ENCODE results near the gene MTCP1. TPM values are rescaled to one million over a fixed set of nuclear protein-coding genes. Genes with fewer than 3 reads are reported as not detected.

Gene MTCP1
- total and polyA plus RNA-seq, 2 experiments from 2014 or later = 0.83 to 17.7 TPM

DNA sequence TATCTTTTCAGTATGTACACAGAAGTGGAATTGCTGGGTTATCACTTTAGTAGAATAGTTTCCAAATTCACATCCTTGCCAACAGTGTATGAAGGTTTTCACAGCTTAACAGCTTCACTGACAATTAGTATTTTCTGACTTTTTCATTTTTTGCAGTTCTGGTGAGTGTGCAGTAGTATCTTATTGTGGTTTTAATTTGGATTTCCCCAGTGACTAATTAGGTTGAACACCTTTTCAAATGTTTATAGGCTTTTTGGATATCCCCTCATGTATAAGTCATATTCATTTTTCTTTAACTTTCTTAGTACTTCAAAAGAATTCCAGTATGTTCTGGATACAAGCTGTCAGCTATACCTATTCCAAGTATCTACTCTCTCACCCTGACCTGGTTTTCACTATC lies 37.5 kb upstream of the MTCP1 start (continued):
- TF ChIP-seq, protein P1, sequence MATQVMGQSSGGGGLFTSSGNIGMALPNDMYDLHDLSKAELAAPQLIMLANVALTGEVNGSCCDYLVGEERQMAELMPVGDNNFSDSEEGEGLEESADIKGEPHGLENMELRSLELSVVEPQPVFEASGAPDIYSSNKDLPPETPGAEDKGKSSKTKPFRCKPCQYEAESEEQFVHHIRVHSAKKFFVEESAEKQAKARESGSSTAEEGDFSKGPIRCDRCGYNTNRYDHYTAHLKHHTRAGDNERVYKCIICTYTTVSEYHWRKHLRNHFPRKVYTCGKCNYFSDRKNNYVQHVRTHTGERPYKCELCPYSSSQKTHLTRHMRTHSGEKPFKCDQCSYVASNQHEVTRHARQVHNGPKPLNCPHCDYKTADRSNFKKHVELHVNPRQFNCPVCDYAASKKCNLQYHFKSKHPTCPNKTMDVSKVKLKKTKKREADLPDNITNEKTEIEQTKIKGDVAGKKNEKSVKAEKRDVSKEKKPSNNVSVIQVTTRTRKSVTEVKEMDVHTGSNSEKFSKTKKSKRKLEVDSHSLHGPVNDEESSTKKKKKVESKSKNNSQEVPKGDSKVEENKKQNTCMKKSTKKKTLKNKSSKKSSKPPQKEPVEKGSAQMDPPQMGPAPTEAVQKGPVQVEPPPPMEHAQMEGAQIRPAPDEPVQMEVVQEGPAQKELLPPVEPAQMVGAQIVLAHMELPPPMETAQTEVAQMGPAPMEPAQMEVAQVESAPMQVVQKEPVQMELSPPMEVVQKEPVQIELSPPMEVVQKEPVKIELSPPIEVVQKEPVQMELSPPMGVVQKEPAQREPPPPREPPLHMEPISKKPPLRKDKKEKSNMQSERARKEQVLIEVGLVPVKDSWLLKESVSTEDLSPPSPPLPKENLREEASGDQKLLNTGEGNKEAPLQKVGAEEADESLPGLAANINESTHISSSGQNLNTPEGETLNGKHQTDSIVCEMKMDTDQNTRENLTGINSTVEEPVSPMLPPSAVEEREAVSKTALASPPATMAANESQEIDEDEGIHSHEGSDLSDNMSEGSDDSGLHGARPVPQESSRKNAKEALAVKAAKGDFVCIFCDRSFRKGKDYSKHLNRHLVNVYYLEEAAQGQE (IDR thresholded peaks at IDR 0.05; ENCODE audit: unreplicated experiment) = no peak
- TF ChIP-seq CTCF (conservative IDR thresholded peaks at IDR 0.05; ENCODE audit: low read depth in 2 of 2) = no peak

DNA sequence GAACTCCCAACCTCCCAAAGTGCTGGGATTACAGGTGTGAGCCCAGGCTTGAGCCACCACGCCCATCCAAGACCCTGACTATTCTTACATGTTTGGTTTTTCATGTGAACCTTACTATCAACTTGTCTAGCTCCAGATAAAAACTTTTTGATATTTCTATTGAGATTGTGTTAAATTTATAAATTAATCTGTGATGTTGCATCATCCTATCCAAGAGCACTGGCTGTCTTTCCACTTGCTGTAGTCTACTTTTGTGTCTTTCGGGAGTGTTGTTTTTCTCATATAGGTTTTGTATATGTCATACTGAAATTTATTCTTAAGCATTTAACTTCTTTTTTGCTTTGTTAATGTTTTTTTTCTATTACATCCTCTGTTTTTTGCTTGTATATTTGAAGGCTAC lies 35.0 kb upstream of the MTCP1 start:
- H3K9me2 ChIP-seq (ENCODE audit: insufficient read depth) = no peaks in the 10 kb centered on the region
- DNase-seq (ENCODE audit: low spot score) (no peak), ATAC-seq (no peak)
- no peaks in the 10 kb centered on the region for H3K27me3 ChIP-seq (ENCODE audit: insufficient read depth)
- no peak overlapping the region for H3K4me2 ChIP-seq
- no peaks in the 10 kb centered on the region for H3K36me3 ChIP-seq (ENCODE audit: insufficient read depth)
- H3K27me3 Mint-ChIP-seq (ENCODE audit: insufficient read depth, low read depth, poor library complexity) = no peaks in the 10 kb centered on the region
- H3K4me3 ChIP-seq = no peak overlapping the region
- H3K4me3 Mint-ChIP-seq = no peak overlapping the region
- H3K27ac Mint-ChIP-seq = no peak overlapping the region
- H3K4me1 ChIP-seq (ENCODE audit: insufficient read depth) = no peaks in the 10 kb centered on the region
- H3K9me3 Mint-ChIP-seq = no peaks in the 10 kb centered on the region
- no peak overlapping the region for H3K27ac ChIP-seq (ENCODE audit: low read depth)
- no peaks in the 10 kb centered on the region for H3F3A ChIP-seq (replicated peaks; ENCODE audit: low read depth)
- H4K20me1 ChIP-seq (replicated peaks; ENCODE audit: insufficient read depth) = no peaks in the 10 kb centered on the region
- H3K79me2 ChIP-seq (replicated peaks; ENCODE audit: insufficient read depth) = no peaks in the 10 kb centered on the region
- H3K36me3 Mint-ChIP-seq (ENCODE audit: low read depth) = no peaks in the 10 kb centered on the region; the same call in 2 of the 3 replicates
- H3K4me1 Mint-ChIP-seq = no peaks in the 10 kb centered on the region
- H2AFZ ChIP-seq = no peak overlapping the region
- TF ChIP-seq STAT1 (IDR thresholded peaks at IDR 0.05; ENCODE audit: unreplicated experiment) (no peak), POLR2AphosphoS5 (IDR thresholded peaks at IDR 0.05; ENCODE audit: low read depth) (no peak), ZNF114 (CRISPR knock-in tag; IDR thresholded peaks at IDR 0.05) (no peak), ZNF462 (CRISPR knock-in tag; IDR thresholded peaks at IDR 0.05) (no peak), NANOG (IDR thresholded peaks at IDR 0.05; ENCODE audit: borderline replicate concordance) (no peak), ZNF331 (CRISPR knock-in tag; IDR thresholded peaks at IDR 0.05; ENCODE audit: low read depth) (no peak), JUNB (IDR thresholded peaks at IDR 0.05; ENCODE audit: unreplicated experiment) (no peak), CREB1 (CRISPR knock-in tag; IDR thresholded peaks at IDR 0.05; ENCODE audit: low read depth) (no peak), ETS1 (IDR thresholded peaks at IDR 0.05) (no peak)
